GM18873 (cell line): Measurements from ENCODE around the gene ARPC1B.
"Not testable (repeated sequence)": the region's sequence is repeated elsewhere in the genome, so short reads cannot be mapped to it uniquely, and the experiment has no call there.

Source experiments
- ATAC-seq: cut with Tn5 transposase; IDR thresholded peaks from one replicate; pipeline ENCODE4 v1.9.1; 2021; ENCODE audit warnings: mild to moderate bottlenecking, moderate library complexity, moderate number of reproducible peaks; ENCODE audit not compliant: unreplicated experiment, low FRiP score

The ARPC1B gene

GRCh38 chr7:99407872-99408378 is 33.4 kb downstream of the ARPC1B start:
- no peak for ATAC-seq

GRCh38 chr7:99408379-99409191 is 34.1 kb downstream of the ARPC1B start, which contains the start of the genes BUD31 and PDAP1:
Gene BUD31 (plus strand): TSS chr7:99408969. CDS start chr7:99411093, 2,124 bp downstream.
Gene PDAP1 (minus strand): TSS chr7:99408597. CDS start chr7:99408548, 49 bp downstream.
- peak; percentile 70 for ATAC-seq

GRCh38 chr7:99409192-99409572 is 34.7 kb downstream of the ARPC1B start:
- peak; percentile 3 for ATAC-seq

- ATAC-seq: no peak
Measured at GRCh38 chr7:99409806-99410205, 35.3 kb downstream of the ARPC1B start.

GRCh38 chr7:99410635-99411034 is 36.1 kb downstream of the ARPC1B start:
- ATAC-seq: no peak

- ATAC-seq: not testable (repeated sequence)
Measured at GRCh38 chr7:99415513-99416127, 41.1 kb downstream of the ARPC1B start.

- ATAC-seq: no peak
Measured at GRCh38 chr7:99418260-99418659, 43.7 kb downstream of the ARPC1B start.

- ATAC-seq: no peak
Measured at GRCh38 chr7:99419323-99420021, 44.9 kb downstream of the ARPC1B start.

- ATAC-seq: no peak
Measured at GRCh38 chr7:99420213-99420612, 45.7 kb downstream of the ARPC1B start.

- ATAC-seq: no peak
Measured at GRCh38 chr7:99420986-99421385, 46.5 kb downstream of the ARPC1B start.

- ATAC-seq: no peak
Measured at GRCh38 chr7:99422186-99422585, 47.7 kb downstream of the ARPC1B start.

- no peak for ATAC-seq
Measured at GRCh38 chr7:99422625-99423024, 48.1 kb downstream of the ARPC1B start.

GRCh38 chr7:99424932-99425730 is 50.6 kb downstream of the ARPC1B start:
- no peak for ATAC-seq

GRCh38 chr7:99428972-99429566 is 54.5 kb downstream of the ARPC1B start:
- ATAC-seq: no peak

GRCh38 chr7:99429756-99430155 is 55.2 kb downstream of the ARPC1B start:
- ATAC-seq: no peak

- not testable (repeated sequence) for ATAC-seq
Measured at GRCh38 chr7:99431756-99432540, 57.4 kb downstream of the ARPC1B start.

- ATAC-seq: no peak
Measured at GRCh38 chr7:99433158-99433557, 58.6 kb downstream of the ARPC1B start.

- no peak for ATAC-seq
Measured at GRCh38 chr7:99437946-99438572, 63.5 kb downstream of the ARPC1B start.
